GM13977 (cell line): Measurements from ENCODE around the gene CCBE1.

Experiments
- DNase-seq: peaks from one replicate; pipeline ENCODE4 v3.0.0; 2012; ENCODE audit warnings: low spot score
- CTCF ChIP-seq: IDR thresholded peaks from 2 replicates; pipeline ENCODE4 v1.5.1; 2012; ENCODE audit warnings: mild to moderate bottlenecking, control low read depth; ENCODE audit not compliant: insufficient read depth; ENCODE audit errors: extremely low read depth, missing control alignments
- in situ Hi-C: fragments of 300-500 bp; cut with MboI; formaldehyde crosslinking; loops from one replicate; pipeline ENCODE4 v1.12.0; 2022; ENCODE audit warnings: low sequenced_read_pairs, low pct_unique_long_range_greater_than_20kb, mixed read lengths, inconsistent platforms; ENCODE audit not compliant: unreplicated experiment

Gene CCBE1

GRCh38 chr18:59606193-59607077 is 90.8 kb downstream of the CCBE1 start:
- no peak for TF ChIP-seq CTCF
- in situ Hi-C loops = no loop called here
- no peak for DNase-seq

- in situ Hi-C loops = no loop called here
- no peak for TF ChIP-seq CTCF
- DNase-seq = no peak
Measured at GRCh38 chr18:59605633-59606192, 91.5 kb downstream of the CCBE1 start.

GRCh38 chr18:59604877-59605276 is 92.3 kb downstream of the CCBE1 start:
- in situ Hi-C loops = no loop called here
- TF ChIP-seq CTCF = no peak
- DNase-seq = no peak

GRCh38 chr18:59597049-59597448 is 100.2 kb downstream of the CCBE1 start:
- in situ Hi-C loops = no loop called here
- DNase-seq = no peak

GRCh38 chr18:59593291-59593717 is 103.9 kb downstream of the CCBE1 start:
- no peak for TF ChIP-seq CTCF
- no peak for DNase-seq
- in situ Hi-C loops = no loop called here

More at GRCh38 chr18:59597049-59597448, 100.2 kb downstream of the CCBE1 start:
- no peak for TF ChIP-seq CTCF

- in situ Hi-C loops = no loop called here
- no peak for TF ChIP-seq CTCF
- DNase-seq = no peak
Measured at GRCh38 chr18:59592624-59593023, 104.6 kb downstream of the CCBE1 start.
